Fibroblast of lung (primary cell): ENCODE data around the gene SPOCD1.

Experiments
- CTCF ChIP-seq, 2 donors: IDR thresholded peaks in 1 of 2; conservative IDR thresholded peaks in 1 of 2; 1 replicate in 1 of 2; 2 replicates in 1 of 2; pipeline ENCODE4 v1.5.1; 2011 to 2012; ENCODE audit warnings: low read length in 2 of 2, control low read depth in 1 of 2, inconsistent platforms in 1 of 2, low read depth in 1 of 2, mild to moderate bottlenecking in 1 of 2
- EZH2 ChIP-seq: IDR thresholded peaks from 2 replicates; pipeline ENCODE4 v1.5.1; 2012; ENCODE audit warnings: low read length, control low read depth, mild to moderate bottlenecking; ENCODE audit errors: missing control alignments

DNA sequence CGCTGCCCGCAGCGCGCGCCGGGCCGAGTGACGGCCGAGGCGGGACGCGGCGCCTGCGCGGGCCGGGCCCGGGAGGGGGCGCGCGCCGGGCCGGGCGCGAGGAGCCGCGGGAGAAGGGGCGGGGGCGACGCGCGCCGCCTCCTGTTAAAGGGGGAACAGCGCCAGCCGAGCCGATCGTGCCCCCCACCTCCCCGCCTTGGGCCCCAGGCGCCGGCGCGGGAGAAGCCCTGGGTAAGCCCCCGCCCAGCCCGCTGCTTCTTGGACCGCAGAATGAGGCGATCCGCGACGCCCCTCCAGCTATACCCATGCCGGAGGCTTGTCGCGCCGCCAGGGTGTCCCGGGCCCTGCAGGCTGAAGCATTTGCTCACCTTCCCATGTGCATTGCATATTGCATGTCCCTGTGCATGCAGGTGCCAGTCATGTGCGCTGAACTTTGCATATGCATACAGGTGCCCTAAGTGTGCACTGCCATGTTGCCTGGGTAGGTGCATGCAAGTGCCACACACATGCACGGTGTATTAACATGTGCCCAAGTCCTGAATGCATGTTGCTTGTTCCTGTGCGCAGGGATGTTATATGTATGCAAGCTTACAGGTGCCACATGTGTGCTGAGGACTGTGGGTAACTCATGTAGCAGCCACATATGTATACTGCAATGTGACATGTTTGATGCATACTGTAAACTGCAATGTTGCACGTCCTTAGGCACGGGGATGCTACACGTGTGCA is 51.3 kb downstream of the SPOCD1 start, which contains the start of gene ADGRB2:
- no peak for TF ChIP-seq CTCF (conservative IDR thresholded peaks at IDR 0.05 in 1 of 2, IDR thresholded peaks at IDR 0.05 in 1 of 2; ENCODE audit: low read depth in 1 of 2, low read length in 2 of 2)
- TF ChIP-seq EZH2 = no peak
